ENCODE measurements around the gene BCL2L2. TPM values are rescaled to one million over a fixed set of nuclear protein-coding genes. Genes with fewer than 3 reads are reported as not detected.
A peak's percentile ranks its signal among the peaks of the same experiment; 100 is the strongest.

Gene BCL2L2
- total RNA-seq, 2 experiments from 2014 or later, result 1.1 to 1.3 TPM

DNA sequence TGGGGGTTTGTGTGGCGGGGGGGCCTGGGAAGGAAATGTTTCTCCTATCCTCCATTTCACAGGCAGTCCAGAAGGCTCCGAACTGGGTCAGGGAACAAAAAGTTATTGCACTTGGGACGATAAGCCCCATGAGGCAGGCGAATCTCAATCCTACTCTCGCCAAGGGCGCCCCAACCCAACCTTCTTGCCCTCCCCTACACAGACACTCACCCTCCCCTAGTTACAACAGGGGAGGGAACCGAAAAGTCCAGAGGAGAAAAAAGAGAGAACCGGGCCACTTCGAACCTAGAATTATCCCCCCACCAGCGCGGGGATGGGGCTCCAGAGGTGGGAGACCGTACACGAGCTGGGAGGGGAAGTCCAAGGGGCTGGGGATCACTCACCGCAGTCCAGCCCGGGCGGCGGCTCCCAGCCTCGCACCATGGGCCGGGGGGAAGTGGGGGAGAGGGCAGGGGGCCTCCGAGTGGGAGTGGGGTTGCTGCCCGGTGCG lies 21.1 kb upstream of the BCL2L2 start:
- intact Hi-C loops (cut with micrococcal nuclease), result loop anchor here (5.0 kb wide), 1 partner anchor 37 kb away; the partner anchor contains the start of gene PABPN1
- peaks cover 27% of the 10 kb centered on the region for H3K4me1 Mint-ChIP-seq (ENCODE audit: low read depth)
- H3K27me3 Mint-ChIP-seq, result no peaks in the 10 kb centered on the region
- TF ChIP-seq CTCF (IDR thresholded peaks at IDR 0.05), result no peak
- H3K4me3 Mint-ChIP-seq, result peak overlapping the region; percentile 95
- peaks cover 11% of the 10 kb centered on the region for H3K36me3 Mint-ChIP-seq (ENCODE audit: low read depth)
- peak; percentile 19 for ATAC-seq
- no peaks in the 10 kb centered on the region for H3K9me3 Mint-ChIP-seq
- CTCF ChIA-PET, result interaction anchor here (1.1 to 2.6 kb wide), 6 partner anchors 11 to 165 kb away, joined by 3 to 18 read pairs (median 10); partner anchors contain the start of gene PABPN1
- H3K27ac Mint-ChIP-seq, result peak overlapping the region; percentile 93
- POLR2A ChIA-PET, result interaction anchor here (1.0 to 3.7 kb wide), 4 partner anchors 12 to 49 kb away, joined by 3 to 32 read pairs (median 8); partner anchors contain the start of genes PABPN1 and PPP1R3E
- DNase-seq, result no peak

DNA sequence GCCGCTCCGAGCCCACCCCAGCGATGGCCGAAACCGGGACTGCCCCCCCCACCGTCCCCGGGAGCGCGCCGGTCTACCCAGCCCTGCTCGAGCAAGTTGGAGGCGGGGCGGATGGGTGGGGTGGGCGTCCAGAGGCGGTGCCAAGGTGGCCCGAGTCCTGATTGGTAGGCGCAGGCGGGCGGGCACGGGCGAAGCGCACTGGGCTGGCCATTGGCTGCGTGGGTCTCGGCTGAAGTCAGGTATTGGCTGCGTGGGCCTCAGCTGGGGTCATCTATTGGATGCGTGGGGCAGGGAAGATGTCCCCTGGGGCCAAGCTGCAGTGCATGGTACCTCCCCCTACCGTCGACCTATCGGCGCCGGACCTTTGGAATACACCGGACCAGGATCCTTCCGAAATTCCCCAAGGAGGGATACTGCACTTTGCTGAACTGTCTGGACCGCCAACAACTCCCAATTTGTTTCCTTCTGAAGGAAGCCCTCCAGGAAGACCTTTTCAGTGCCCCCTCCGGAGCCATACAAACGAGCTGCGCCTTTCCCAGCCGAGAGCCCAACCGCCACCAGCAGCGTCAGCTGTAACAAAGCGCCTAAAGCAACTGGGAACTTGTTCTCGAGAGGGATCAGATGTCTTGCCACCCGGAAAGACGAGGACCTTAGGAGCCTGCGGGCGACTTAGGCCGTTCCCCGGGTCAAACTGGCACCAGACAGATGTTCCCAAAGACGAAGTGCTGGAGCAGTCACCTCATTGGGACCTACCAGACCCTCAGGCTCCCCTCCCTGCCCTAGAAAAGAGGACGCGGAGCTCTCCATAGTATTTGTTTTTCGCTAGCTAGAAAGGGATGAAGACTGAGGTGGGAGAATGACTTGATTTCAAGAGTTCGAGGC lies 20.4 kb upstream of the BCL2L2 start, which contains the start of gene HOMEZ:
Gene HOMEZ (minus strand): TSS at position 113 of the 882 bp plus-strand sequence. CDS start 180 bp downstream, outside the sequence.
- Mint-ChIP-seq H3K36me3 (ENCODE audit: low read depth) (peaks cover 11% of the 10 kb centered on the region), H3K4me1 (ENCODE audit: low read depth) (peaks cover 26% of the 10 kb centered on the region), H3K4me3 (peak within 1 kb of the TSS; percentile 95), H3K27me3 (no peaks in the 10 kb centered on the region), H3K27ac (peak within 1 kb of the TSS; percentile 93), H3K9me3 (no peaks in the 10 kb centered on the region)
- no peak for TF ChIP-seq CTCF (IDR thresholded peaks at IDR 0.05)
- ChIA-PET POLR2A (interaction anchor here (0.6 to 3.7 kb wide), 8 partner anchors 10 to 363 kb away, joined by 3 to 32 read pairs (median 4); partner anchors contain the start of genes PABPN1 and PPP1R3E), CTCF (interaction anchor here (0.8 to 2.6 kb wide), 9 partner anchors 8 to 170 kb away, joined by 3 to 18 read pairs (median 6); partner anchors contain the start of gene PABPN1)
- DNase-seq (peak; percentile 99), ATAC-seq (peak; percentile 99)
- intact Hi-C loops (cut with micrococcal nuclease), result loop anchor here (5.0 kb wide), 1 partner anchor 36 kb away; the partner anchor contains the start of gene PABPN1

DNA sequence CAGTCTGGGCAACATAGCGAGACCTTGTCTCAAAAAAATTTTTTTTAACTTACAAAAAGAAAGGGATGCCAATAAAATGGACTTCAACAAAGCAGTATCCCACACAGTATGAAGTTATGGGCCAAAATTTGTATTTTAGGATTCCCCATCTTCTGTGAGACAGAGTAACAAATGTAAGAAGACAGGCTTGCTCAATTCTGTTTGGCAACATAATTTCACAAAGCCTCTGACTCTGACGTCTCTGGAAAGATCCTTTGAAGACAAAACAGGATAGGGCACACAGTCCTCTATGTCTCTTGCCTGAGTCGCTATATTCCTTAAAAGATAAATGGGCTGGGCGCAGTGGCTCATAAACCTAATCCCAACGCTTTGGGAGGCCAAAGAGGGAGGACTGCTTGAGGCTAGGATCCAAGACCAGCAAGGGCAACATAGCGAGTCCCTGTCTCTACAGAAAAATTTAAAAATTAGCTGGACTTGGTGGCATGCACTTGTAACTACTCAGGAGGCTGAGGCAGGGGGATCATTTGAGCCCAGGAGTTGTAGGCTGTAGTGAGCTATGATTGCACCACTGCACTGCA lies 19.6 kb upstream of the BCL2L2 start:
- POLR2A ChIA-PET, result interaction anchor here (0.9 to 3.7 kb wide), 7 partner anchors 9 to 280 kb away, joined by 3 to 32 read pairs (median 3); partner anchors contain the start of genes PABPN1 and PPP1R3E
- CTCF ChIA-PET, result interaction anchor here (0.9 to 2.6 kb wide), 10 partner anchors 10 to 218 kb away, joined by 3 to 18 read pairs (median 4); partner anchors contain the start of gene PABPN1
- peak overlapping the region; percentile 95 for H3K4me3 Mint-ChIP-seq
- H3K4me1 Mint-ChIP-seq (ENCODE audit: low read depth), result peaks cover 25% of the 10 kb centered on the region
- DNase-seq, result no peak
- peaks cover 11% of the 10 kb centered on the region for H3K36me3 Mint-ChIP-seq (ENCODE audit: low read depth)
- no peaks in the 10 kb centered on the region for H3K27me3 Mint-ChIP-seq
- peak overlapping the region; percentile 93 for H3K27ac Mint-ChIP-seq
- TF ChIP-seq CTCF (IDR thresholded peaks at IDR 0.05), result no peak
- intact Hi-C loops (cut with micrococcal nuclease), result loop anchor here (5.0 kb wide), 1 partner anchor 35 kb away; the partner anchor contains the start of gene PABPN1
- no peak for ATAC-seq
- no peaks in the 10 kb centered on the region for H3K9me3 Mint-ChIP-seq

GRCh38 chr14:23294734-23295561 lies 11.7 kb upstream of the BCL2L2 start:
- Mint-ChIP-seq H3K36me3 (ENCODE audit: low read depth) (peaks cover 24% of the 10 kb centered on the region), H3K4me1 (ENCODE audit: low read depth) (peaks cover 19% of the 10 kb centered on the region), H3K9me3 (no peaks in the 10 kb centered on the region), H3K27ac (peak overlapping the region; percentile 0), H3K27me3 (no peaks in the 10 kb centered on the region), H3K4me3 (no peak overlapping the region)
- ChIA-PET POLR2A (interaction anchor here (1.0 to 2.6 kb wide), 2 partner anchors 12 to 27 kb away, joined by 4 to 9 read pairs; partner anchors contain the start of gene PABPN1), CTCF (interaction anchor here (0.6 to 3.5 kb wide), 25 partner anchors 8 to 226 kb away, joined by 3 to 18 read pairs (median 4); partner anchors contain the start of genes CMTM5, HOMEZ, PABPN1 and RNF212B)
- peak; percentile 94 for ATAC-seq
- TF ChIP-seq CTCF (IDR thresholded peaks at IDR 0.05), result peak; percentile 83
- peak; percentile 68 for DNase-seq
- intact Hi-C loops (cut with micrococcal nuclease), result loop anchor here (2.0 to 5.0 kb wide), 2 partner anchors 30 to 173 kb away; no protein-coding TSS in a partner anchor

Data from activated CD8-positive, alpha-beta T cell treated with anti-CD3 and anti-CD28 coated beads for 36 hours (primary cell).